ENCODE data around the gene SALL4.
A peak's percentile ranks its signal among the peaks of the same experiment; 100 is the strongest.
"Not testable (repeated sequence)": the region's sequence is repeated elsewhere in the genome, so short reads cannot be mapped to it uniquely, and the experiment has no call there.

The SALL4 gene

DNA sequence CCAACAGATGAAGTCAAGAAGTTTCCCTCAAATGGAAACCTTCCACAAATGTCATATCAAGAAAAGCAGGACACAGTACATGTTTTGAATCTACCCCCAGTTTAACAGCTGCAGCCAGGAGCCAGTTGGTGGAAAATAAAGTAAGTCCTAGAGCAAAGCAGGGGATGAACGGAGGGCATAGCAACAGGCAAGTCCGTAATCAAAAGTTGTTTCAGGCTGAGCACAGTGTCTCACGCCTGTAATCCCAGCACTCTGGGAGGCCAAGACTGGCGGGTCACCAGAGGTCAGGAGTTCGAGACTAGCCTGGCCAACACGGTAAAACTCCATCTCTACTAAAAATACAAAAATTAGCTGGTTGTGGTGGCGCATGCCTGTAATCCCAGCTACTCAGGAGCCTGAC lies 2.4 kb upstream of the SALL4 start:
- in situ Hi-C loops (cut with MboI; ENCODE audit: low pct_unique_long_range_greater_than_20kb, low sequenced_read_pairs): no loop called here
- DNase-seq: no peak

DNA sequence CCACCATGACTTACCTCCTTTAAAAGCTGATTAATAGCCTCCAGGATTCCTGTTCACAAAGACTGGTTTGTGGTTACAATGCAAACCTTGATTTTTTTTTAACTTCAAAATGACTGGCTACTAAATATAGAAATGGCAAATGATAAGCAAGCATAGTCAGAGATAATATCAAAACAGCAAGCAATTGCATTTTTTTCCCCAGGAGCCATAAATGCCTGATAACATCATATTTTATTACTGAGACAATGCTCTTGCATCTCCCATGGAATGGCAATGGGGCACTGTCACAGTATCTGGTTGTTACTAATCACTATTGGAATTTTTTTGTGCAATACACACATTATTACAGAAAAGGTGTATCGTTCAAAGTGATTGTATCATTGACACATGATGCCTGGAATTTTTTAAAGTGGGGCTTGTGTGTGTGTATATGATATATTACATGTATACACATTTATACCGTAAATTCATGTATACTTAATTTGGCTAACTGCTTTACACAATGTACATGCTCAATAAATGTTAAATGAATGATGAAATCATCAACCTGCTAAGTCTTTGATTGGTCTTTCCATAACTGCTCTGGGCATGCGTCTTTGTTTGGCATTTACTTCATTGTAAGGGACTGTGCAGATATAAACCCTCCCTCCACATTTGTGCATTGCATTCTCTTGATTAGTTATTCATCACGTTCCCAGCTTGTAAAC lies 980 bp upstream of the SALL4 start:
- in situ Hi-C loops (cut with MboI; ENCODE audit: low pct_unique_long_range_greater_than_20kb, low sequenced_read_pairs): no loop called here
- no peak for DNase-seq

DNA sequence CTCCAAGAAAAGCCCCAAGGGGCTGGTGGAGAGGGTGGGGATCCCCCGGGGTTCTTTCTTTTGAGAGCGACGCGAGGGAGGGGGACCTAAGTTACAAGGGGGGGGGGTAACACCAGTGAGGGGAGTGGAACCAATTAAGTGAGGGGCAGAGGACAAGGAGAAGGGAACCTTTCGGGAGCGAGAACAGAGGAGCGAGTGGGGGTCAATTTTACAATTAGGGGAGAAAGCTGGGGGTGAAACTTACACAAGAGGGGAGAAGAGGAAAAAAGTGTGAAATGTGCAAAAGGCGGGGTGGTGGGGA lies 548 bp downstream of the SALL4 start:
- in situ Hi-C loops (cut with MboI; ENCODE audit: low pct_unique_long_range_greater_than_20kb, low sequenced_read_pairs): no loop called here
- DNase-seq: no peak

DNA sequence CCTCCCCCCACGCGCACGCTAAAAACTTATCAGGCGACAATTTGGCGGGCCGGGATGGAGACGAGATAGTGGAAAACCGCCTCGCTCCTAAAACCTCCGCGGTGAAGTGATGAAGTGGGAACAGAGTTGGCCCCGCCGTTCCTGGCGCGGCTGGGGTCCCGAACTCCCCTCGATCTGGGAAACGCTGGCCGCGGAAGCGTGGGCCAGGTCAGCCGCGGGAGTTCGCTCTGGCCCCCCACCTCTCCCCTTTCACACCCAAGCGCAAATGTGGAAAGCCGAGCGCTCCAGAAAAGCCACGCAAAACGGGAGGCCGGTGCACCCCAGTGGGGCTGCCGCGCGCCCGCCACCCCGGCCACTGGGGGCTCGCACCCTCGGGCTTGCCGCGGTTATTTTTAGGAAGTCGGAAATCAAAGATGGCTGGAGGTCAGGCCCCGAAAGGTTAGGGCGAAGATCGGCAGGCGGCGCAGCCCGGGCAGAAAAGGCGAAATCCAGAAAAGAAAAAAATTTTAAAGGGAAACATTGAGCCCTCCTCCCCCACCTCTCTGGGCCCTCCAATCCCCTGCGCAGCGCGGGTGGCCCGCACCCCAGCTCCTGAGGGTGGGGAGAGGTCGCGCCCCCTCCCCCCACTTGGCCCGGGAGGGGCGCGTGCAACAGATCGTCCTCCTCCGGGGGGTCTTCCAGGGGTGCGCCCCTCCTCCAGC lies 1.0 kb downstream of the SALL4 start:
- in situ Hi-C loops (cut with MboI; ENCODE audit: low pct_unique_long_range_greater_than_20kb, low sequenced_read_pairs): no loop called here

DNA sequence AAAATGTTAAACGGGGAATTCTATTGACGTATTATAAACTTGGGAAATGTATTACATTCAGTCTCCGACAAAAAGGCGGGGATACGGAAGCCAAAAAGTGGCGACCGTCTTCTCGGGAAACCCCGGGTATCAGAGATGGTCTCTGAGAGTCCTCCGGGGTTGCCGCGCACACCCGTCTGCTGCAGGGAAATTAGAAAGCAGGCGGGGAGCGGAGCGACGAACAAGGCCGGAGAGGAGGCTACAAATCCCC lies 1.5 kb downstream of the SALL4 start:
- in situ Hi-C loops (cut with MboI; ENCODE audit: low pct_unique_long_range_greater_than_20kb, low sequenced_read_pairs): no loop called here
- DNase-seq: no peak

More for the DNA sequence above, 1.0 kb downstream of the SALL4 start:
- no peak for DNase-seq

DNA sequence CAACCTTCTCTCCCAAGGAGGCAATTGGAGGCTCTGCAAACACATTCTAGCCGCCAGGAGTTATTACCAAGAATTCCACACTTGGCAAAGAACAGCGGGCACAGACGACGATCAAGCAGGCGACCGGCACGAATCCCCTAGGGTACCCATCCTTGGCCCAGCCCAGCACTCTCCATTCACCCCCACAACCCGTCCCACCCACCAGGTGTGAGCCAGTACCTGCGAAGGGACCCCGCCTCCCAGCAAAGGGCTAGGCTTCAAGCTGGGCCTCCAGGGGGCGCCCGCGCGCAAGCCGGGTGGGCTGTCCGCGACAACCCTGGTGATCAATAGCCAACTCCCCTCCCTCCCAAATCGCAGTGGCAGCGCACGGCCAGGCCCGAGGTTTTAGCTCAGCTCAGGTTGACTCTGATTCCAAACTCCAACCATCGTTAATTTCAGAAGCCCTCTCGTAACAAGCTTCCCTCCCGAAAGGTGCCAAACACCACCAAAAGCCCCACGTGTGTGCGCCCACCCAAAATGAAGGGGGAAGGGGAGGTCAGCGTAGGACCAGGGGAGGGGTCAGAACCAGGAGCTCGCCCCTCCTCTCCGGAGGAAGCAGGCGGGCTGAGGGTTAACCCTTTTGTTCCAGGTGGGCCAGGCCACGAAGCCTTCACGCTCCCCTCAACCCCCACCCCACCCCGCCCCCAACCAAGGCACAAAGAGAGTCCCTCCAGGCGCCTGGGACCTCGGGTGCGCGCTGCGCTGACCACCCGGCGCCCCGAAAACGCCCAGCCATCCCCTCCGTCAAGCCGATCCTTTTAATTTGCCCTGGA lies 2.1 kb downstream of the SALL4 start:
- in situ Hi-C loops (cut with MboI; ENCODE audit: low pct_unique_long_range_greater_than_20kb, low sequenced_read_pairs): no loop called here

DNA sequence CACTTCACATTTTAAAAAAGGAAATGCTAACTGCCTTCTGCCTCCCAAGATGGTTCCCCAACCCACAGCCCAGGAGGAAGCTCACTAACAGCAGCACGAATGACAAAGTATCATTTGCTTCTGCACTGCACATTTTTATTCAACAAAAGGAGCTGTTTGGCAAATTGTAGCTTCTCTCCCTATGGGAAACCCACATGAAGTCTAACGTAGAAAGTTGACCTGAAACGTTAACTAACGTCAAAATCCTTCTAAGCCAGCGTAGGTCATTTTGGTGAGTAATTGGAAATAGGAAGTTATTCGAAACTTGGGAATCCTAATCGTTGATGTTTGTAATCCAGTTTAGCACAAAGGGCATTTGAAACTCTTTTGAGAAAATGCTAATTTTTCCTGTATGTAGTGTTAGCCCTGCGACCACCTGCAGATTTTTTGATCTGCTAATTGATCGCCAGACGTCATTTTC lies 2.9 kb downstream of the SALL4 start:
- in situ Hi-C loops (cut with MboI; ENCODE audit: low pct_unique_long_range_greater_than_20kb, low sequenced_read_pairs): no loop called here

More for the DNA sequence above, 2.1 kb downstream of the SALL4 start:
- peak; percentile 24 for DNase-seq

DNA sequence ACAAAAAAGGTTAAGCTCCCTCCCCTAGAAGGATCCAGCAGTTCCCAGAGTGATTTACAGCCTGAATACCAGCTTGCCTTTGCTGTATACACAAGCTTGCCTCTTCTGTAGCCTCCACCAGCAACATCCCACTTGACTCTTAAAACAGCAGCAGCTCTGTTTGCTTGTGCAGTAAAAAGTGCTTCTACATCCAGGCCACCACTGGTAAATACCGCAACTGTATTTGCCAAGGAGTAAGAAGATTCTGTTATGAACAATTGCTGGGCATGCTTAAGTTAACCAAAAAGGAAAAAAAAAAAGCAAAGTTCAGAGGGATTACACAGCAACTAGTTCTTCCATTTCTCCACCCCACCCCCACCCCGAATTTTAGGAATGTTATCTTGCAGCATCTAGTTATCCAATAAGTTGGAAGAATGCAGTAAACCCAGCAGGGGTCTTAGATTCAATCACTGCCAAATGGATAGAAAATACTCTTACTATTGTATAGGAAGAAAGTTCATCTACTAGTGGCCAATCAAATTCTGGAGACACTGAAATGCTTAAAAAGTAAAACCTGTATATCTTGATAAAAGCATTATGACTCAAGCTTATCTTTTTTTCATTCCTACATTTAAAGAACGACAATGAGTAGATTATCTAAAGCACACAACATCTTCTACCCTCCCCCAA lies 4.8 kb downstream of the SALL4 start:
- no peak for DNase-seq
- in situ Hi-C loops (cut with MboI; ENCODE audit: low pct_unique_long_range_greater_than_20kb, low sequenced_read_pairs): no loop called here

More for the DNA sequence above, 2.9 kb downstream of the SALL4 start:
- peak; percentile 15 for DNase-seq

DNA sequence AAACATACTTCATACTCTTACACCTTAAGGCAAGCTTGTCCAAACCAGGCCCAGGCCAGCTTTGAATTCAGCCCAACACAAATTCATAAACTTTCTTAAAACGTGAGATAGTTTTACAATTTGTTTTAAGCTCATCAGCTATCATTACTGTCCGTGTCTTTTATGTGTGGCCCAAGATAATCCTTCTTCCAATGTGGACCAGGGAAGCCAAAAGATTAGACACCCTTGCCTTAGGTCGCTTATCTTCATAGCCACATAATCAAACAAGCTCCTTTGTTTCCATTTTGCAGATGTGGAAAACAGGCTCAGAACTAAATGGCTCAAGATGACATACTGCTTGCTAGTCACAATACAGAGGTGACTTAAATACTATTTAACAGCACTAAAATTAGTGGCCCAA lies 6.0 kb downstream of the SALL4 start:
- in situ Hi-C loops (cut with MboI; ENCODE audit: low pct_unique_long_range_greater_than_20kb, low sequenced_read_pairs): no loop called here
- DNase-seq: no peak

DNA sequence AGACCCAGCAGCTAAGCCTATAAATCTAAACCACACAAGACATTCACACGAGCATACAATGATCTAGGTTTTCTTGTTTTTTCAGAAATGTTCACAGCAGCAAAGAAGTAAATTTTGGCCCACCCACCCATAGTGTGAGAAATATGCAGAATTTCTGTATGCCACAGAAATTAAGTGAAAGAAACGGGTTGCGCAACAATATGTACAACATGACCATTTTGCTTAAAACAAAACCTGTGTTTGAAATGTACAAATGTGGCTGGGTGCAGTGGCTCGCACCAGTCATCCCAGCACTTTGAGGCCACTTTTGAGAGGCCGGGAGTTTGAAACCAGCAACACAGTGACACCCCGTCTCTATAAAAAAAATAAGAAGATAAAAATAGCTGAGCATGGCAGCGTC lies 9.4 kb downstream of the SALL4 start:
- in situ Hi-C loops (cut with MboI; ENCODE audit: low pct_unique_long_range_greater_than_20kb, low sequenced_read_pairs): no loop called here
- DNase-seq: no peak

DNA sequence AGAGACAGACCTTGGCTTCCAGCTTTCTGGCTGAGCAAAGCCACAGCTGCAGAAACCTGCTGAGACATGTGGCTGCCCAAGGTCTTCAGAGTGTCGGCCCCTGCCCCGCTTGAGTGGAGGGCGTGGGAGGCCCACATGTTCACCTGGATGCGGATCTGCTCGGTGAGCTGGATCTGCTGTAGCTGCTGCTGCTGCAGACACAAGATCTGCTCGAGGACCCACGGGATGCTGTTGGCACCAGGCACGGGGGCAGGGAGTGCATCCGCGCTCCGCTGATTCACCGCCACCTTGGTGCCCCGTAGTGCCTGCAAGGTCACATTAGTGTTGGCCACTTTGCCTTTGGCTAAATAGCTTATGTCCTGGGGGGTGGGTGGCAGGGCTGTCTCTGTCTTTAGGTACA lies 10.7 kb downstream of the SALL4 start:
- in situ Hi-C loops (cut with MboI; ENCODE audit: low pct_unique_long_range_greater_than_20kb, low sequenced_read_pairs): no loop called here
- DNase-seq: no peak

DNA sequence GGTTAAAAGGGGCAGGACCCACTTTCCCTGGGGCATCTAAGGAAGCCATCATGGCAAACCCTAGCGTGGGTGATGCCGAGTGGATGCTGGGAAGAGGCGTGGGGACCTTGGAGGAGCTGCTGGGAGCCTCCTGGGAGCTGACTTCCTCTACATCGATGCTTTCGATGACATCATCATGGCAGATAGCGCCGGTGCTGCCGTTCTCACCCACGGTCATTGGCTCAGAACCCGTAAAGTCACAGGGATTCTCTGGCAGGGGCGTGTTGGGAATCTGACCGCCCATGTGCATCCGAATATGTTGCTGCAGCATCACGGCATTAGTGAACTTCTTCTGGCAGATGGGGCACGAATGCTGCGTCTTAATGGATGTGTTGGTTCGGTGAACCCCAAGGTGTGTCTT lies 12.1 kb downstream of the SALL4 start:
- DNase-seq: no peak
- in situ Hi-C loops (cut with MboI; ENCODE audit: low pct_unique_long_range_greater_than_20kb, low sequenced_read_pairs): no loop called here

DNA sequence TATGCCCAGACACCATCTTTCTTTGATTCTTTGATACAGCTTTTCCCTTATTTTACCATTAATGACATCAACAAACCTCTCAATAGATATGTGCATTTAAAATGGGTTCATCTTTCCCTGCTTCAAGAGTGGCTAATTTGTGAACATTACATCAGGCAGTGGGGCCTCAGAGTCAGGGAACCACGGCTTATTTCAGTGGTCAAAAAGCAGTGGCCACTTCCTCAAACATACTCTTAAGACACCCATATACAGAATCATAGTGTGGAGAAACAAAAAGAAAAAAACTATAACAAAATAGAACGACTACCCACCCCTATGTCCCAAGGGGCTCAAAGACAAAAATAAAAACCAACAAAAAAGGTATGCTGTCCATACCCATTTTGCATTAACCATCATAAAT lies 12.9 kb downstream of the SALL4 start:
- in situ Hi-C loops (cut with MboI; ENCODE audit: low pct_unique_long_range_greater_than_20kb, low sequenced_read_pairs): no loop called here

DNA sequence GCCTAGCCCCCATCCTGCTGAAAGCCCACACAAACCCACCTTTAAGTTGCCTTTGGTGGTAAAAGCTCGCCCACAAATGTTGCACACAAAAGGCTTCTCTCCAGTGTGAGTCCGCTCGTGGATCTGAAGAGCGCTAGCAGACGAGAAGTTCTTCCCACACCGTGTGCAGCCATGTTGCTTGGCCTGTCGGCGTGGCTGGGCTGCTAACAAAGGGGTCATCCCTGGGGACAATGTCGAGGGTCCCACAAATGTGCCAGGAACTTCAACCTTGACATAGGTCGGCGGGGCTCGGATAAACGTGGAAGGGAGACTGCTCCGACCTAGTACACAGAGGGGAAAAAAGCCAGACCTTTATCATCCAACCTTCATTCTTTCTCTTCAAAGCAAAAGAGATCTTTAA lies 13.5 kb downstream of the SALL4 start:
- in situ Hi-C loops (cut with MboI; ENCODE audit: low pct_unique_long_range_greater_than_20kb, low sequenced_read_pairs): no loop called here
- no peak for DNase-seq

More for the DNA sequence above, 12.9 kb downstream of the SALL4 start:
- DNase-seq: peak; percentile 35

DNA sequence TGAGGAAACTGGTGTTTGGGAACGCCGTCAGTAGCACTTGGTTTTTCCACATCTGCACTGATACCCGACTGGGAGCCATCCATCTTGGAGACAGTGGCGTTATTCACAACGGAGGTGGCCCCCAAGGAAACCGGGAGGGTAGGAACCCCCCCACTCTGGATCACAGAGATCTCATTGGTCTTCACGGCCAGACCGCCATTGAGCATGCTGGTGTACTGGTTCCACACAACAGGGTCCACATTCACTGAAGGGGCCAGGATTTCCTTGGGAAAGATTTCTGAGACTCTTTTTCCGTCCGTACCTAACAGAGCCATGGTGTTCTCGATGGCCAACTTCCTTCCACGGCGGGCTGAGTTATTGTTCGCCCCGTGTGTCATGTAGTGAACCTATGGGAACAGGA lies 18.0 kb downstream of the SALL4 start:
- in situ Hi-C loops (cut with MboI; ENCODE audit: low pct_unique_long_range_greater_than_20kb, low sequenced_read_pairs): no loop called here

DNA sequence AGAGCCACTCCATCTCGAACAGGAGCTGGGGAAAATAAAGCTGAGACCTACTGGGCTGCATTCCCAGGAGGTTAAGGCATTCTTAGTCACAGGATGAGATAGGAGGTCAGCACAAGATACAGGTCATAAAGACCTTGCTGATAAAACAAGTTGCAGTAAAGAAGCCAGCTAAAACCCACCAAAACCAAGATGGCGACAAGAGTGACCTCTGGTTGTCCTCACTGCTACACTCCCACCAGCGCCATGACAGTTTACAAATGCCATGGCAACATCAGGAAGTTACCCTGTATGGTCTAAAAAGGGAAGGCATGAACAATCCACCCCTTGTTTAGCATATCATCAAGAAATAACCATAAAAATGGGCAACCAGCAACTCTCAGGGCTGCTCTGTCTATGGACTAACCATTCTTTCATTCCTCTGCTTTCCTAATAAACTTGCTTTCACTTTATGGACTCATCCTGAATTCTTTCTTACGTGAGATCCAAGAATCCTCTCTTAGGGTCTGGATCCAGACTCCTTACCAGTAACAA lies 24.0 kb downstream of the SALL4 start:
- in situ Hi-C loops (cut with MboI; ENCODE audit: low pct_unique_long_range_greater_than_20kb, low sequenced_read_pairs); DNase-seq: not testable (repeated sequence)

More for the DNA sequence above, 18.0 kb downstream of the SALL4 start:
- no peak for DNase-seq

DNA sequence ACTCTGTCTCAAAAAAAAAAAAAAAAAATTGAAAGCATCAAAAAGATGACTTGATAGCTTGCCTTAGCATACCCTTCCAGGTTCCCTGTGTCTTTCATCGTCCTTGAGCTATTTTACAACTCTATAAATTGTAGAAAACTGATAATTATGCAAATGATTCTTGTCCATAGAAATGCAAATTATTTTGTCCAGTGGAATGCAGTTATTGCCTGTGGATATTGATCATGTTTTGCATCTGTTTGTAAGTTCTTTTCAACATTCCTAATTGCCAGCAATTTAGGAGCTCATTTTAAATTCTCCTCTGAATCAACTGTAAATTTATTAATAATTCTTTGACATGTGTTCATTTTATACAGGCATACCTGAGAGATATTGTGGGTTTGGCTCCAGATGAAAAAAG lies 27.1 kb downstream of the SALL4 start:
- DNase-seq: no peak
- in situ Hi-C loops (cut with MboI; ENCODE audit: low pct_unique_long_range_greater_than_20kb, low sequenced_read_pairs): no loop called here

DNA sequence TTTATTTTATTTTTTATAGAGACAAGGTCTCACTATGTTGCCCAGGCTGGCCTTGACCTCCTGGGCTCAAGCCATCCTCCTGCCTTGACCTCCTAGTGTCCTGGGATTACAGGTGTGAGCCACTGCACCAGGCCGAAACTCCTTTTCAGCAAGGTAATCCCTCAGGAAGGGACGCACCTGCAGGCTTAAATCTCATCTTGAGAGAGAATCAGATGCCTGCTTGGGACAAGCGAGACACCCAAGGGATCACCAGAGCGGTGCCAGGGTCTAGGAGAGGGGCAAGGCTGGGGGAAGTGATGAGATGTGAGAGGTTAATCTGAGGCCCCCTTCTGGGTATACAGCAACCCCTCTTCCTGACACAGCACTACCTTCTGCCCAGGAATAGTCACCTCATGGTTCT lies 30.1 kb downstream of the SALL4 start:
- in situ Hi-C loops (cut with MboI; ENCODE audit: low pct_unique_long_range_greater_than_20kb, low sequenced_read_pairs): no loop called here
- no peak for DNase-seq

DNA sequence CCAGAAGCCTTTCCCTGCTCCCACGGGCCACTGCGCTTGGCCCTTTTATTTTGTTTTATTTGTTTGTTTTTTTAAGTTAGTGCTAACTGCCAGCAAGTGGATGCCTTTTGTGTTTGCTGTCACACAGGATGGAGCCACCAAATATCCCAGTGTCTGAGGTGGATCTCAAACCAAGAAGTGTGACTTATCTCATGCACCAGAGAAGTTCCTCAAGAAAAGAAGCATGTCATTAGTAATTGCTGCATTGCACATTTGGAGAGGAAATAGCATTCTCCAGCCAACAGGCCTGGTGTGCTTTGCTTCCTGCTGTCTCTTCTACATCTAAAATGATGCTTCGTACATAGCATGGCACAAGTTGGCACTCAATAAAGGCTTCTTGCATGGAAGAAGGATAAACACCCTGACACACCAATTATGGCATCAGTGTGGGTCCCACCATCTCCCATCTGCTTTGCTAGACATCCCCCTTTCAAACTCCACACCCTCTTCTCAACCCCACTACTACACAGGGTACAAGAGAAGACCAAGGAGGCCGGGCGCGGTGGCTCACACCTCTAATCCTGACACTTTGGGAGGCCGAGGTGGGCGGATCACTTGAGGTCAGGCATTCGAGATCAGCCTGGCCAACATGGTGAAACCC lies 32.2 kb downstream of the SALL4 start:
- in situ Hi-C loops (cut with MboI; ENCODE audit: low pct_unique_long_range_greater_than_20kb, low sequenced_read_pairs): no loop called here
- no peak for DNase-seq
